HG02763 (cell line): ENCODE data around the gene CRADD.
"Not testable (repeated sequence)": the region's sequence is repeated elsewhere in the genome, so short reads cannot be mapped to it uniquely, and the experiment has no call there.

Experiments used
- ATAC-seq: cut with Tn5 transposase; IDR thresholded peaks from one replicate; pipeline ENCODE4 v1.9.1; 2021; ENCODE audit warnings: mild to moderate bottlenecking, moderate library complexity; ENCODE audit not compliant: unreplicated experiment

Gene CRADD

DNA sequence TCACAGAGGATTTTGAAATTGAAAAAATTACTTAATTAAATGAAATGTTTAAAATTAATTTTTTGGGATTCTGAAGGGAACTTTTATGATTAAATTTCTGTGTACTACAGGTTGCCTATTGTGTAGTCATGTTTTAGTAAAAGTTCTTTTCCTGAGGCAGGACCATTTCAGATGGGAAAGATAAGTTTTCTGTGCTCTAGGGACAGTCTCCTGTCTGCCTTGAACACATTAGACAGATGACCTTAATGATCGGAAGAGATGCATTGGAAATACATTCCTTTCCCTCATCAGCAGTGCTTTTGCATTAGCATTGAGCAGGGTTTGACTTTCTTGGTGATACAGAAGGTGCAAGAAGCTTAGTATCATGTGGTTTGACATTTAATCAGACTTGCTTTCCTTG lies 28.1 kb downstream of the CRADD start:
- no peak for ATAC-seq

DNA sequence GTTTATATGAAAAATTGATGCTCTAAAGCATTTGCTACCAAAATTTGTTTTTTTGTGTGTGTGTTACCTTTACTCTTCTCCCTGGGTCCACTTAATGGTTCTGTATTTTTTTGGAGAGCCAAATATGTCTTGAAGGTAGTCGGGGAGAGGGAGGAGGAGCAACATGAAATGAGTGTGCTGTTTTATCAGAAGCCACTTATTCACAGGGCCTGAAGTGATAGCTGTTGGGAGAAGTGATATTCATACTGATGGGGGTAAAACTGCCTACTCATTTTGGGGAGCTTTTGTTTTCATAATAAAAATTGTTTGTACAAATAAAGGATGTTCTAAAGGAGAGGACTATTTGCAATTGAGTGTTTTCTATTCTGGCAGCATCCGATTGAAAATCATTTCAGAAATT lies 29.2 kb downstream of the CRADD start:
- ATAC-seq: no peak

DNA sequence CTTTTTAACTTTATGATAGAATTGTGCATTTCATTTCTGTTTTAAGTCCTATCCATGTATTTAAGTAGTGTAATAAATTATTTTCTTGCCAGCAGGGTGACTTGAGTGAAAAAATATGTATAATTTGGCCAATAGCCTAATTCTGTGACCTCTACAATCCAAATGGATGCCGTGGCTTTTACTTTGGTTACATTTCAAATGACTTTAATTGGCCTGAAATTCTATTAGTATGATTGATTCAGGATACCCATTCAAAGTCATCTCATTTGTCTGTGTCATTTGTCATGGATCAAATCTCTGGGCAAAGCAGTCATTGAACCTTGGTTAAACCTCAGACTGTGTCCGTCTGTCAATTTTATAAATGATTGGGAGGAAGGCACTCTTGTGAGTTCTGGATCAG lies 29.6 kb downstream of the CRADD start:
- no peak for ATAC-seq

DNA sequence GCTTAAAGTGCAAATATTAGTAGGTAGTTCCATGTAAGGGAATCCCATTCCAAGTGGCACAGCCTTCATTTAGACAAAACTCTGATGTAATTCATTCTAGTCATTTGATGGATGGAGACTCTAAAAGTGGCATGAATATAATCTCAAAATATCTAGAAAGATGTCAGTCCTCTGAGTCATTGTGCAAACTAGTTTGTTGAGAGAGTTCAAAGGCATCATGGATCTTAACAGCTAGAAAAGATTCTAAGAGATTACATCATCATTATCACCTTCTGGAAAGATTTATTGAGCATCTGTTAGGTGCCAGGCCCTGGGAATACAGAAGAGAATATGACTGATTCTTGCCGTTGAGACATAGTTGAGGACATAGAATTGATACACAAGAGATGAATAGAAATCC lies 30.7 kb downstream of the CRADD start:
- no peak for ATAC-seq

DNA sequence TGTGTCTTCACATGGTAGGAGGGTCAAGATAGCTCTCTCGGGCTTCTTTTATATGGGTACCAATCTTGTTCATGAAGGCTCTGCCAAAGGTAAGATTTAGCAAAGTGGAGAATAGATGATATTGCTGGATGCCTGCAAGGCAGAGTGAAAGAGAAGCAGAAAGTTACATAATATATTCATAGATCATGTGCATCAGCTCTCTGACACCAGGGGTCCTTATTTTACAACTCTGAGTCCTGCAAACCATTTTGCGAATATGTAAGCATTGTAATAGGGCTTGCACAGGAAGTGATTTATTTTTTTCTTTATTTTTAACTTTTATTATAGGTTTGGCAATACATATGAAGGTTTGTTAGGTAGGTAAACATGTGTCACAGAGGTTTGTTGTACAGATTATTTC lies 31.8 kb downstream of the CRADD start:
- ATAC-seq: no peak

DNA sequence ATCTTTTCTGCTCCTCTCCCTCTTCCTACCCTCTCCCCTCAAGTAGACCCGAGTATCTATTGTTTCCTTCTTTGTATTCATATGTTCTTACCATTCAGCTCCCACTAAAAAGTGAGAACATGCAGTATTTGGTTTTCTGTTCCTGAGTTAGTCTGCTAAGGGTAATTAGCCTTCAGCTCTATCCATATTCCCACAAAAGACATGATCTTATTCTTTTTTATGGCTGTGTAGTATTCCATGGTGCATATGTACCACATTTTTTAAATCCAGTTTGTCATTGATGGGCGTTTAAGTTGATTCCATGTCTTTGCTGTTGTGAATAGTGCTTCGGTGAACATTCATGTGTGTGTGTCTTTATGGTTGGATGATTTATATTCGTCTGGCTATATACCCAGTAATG lies 32.2 kb downstream of the CRADD start:
- no peak for ATAC-seq

DNA sequence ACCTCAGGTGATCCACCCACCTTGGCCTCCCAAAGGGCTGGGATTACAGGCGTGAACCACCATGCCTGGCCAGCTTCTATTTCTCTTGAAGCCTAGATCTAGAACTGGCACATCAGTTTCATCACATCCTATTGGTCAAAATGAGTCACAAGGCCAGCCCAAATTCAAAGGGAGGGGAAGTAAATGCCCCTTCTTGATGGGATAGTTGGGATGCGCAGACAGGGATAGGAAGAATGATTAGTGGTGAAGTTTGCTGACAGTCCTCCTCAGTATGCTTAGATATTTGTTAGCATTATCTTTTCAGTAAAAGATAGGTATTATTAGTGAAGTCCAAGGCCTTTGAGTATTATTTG lies 33.4 kb downstream of the CRADD start:
- no peak for ATAC-seq

DNA sequence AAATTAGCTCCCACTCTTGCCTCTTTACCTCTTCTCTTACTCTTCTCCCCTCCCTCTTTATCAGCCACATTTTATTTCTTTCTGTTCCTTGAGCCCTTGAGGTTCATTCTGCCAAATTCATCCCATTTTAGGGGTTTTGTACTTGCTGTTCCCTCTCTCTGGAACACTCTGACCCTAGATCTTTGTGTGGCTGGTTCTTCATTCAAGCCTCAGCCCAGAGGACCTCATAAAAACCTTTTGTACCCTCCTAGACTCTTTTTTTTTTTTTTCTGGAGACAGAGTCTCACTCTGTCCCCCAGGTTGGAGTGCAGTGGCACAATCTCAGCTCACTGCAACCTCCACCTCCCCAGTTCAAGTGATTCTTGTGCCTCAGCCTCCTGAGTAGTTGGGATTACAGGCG lies 34.3 kb downstream of the CRADD start:
- not testable (repeated sequence) for ATAC-seq

DNA sequence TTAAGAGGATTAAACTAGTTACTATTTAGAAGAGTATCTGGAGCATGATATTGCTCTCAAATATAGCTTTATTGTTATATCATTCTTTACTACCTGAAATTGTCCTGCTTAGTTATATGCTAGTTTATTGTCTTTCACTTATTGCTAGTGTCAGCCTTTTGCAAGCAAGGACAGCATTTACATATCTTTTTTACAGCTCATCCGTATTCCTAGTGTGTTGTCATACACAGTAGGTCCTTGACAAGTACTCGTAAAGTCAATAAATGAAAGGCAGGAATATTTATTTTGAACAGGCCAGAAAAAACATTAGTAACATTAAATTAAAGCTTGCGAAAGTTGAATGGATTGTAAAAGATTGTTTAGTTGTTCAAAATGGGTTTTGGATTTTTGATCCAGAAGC lies 35.0 kb downstream of the CRADD start:
- no peak for ATAC-seq

DNA sequence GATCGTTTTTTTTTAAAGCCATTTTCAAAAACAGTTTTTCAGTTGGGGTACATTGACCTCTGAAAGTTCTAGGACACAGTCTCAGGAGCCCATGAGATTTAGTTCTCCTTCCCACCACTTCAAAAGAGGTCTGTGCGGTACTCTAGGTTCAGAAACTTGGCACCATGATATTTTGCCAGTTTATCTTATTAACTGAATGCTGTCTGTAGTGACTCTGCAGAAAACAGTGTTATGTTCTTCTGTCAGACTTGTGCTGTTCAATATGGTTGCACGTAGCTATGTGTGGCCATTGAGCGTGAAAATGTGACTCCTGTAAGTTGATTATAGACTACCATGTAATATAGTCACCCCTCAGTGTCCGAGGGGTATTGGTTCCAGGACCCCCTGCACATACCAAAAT lies 35.9 kb downstream of the CRADD start:
- ATAC-seq: no peak

DNA sequence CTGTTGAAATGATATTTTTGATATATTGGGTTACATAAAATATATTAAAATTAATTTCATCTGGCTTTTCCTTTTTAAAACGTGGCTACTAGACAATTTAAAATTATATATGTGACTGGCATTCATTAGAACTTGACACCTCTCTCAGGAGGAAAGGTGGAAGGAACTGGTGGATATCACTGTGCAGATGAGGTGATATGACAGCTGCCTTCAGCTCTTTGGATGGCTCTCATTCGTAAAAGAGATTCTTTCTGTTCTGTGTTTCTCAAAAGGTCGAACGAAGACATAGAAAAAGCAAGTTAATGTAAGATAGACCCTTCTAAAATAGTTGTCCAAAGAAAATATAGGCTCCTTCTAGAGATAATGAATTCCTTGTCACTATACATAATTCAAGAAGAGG lies 36.6 kb downstream of the CRADD start:
- no peak for ATAC-seq

DNA sequence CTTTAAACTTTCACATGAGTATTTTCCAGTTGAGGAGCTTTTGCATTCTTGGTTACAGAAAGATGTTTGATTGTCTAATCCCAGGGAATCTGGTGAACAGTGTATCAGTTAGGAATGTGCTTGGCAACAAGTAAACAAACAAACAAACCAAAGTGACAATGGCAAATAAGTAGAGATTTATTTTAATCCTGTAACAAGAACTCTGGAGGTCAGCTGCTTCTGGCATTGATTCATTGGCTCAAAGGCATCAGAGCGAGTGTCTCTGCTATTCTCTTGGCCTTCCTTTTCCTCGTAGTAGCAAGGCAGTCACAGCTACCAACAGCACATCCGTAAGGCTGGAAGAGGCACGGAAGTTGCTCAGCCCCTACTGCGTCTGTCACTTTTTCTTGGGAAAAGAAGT lies 37.2 kb downstream of the CRADD start:
- no peak for ATAC-seq

DNA sequence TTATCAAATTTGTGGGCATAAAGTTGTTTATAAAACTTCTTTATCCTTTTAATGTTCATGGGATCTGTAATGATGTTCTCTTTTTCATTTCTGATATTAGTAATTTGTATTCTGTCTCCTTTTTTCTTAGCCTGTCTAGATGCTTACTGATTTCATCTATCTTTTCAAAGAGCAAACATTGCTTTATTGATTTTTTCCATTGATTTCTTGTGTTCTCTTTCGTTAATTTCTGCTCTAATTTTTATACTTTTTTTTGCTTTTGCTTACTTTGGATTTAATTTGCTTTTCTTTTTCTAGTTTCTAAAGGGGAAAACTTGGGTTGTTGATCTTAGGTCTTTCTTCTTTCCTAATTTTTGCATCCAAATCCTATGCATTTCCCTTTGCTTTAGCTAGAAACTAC lies 42.5 kb downstream of the CRADD start:
- no peak for ATAC-seq

DNA sequence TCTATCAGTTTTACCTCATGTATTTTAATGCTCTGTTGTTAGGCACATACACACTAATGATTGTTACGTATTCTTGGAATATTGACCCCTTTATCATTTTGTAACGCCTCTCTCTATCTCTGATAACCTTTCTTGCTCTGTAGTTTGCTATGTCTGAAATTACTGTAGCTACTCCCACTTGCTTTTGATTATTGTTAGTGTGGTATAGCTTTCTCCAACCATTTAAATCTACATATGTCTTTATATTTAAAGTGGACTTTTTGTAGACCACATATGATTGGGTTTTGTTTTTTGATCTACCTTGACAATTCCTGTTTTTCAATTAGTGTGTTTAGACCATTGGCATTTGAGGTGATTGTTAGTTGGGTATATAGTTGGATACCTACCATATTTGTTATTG lies 43.4 kb downstream of the CRADD start:
- no peak for ATAC-seq

DNA sequence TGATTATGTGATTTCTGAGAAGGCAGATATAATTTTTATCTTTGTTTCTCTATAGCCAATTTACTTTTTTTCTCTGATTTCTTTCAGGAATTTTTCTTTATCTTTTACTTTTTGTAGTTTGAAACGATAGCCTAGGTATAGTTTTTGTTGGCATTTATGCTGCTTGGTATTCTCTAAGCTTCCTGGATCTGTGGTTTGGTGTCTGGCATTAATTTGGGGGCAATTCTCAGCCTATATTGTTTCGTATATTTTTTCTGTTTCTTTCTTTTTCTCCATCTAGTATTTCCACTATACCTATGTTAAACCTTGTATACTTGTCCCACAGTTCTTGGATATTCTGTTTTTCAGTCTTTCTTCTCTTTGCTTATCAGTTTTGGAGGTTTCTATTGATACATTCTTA lies 45.0 kb downstream of the CRADD start:
- ATAC-seq: no peak

DNA sequence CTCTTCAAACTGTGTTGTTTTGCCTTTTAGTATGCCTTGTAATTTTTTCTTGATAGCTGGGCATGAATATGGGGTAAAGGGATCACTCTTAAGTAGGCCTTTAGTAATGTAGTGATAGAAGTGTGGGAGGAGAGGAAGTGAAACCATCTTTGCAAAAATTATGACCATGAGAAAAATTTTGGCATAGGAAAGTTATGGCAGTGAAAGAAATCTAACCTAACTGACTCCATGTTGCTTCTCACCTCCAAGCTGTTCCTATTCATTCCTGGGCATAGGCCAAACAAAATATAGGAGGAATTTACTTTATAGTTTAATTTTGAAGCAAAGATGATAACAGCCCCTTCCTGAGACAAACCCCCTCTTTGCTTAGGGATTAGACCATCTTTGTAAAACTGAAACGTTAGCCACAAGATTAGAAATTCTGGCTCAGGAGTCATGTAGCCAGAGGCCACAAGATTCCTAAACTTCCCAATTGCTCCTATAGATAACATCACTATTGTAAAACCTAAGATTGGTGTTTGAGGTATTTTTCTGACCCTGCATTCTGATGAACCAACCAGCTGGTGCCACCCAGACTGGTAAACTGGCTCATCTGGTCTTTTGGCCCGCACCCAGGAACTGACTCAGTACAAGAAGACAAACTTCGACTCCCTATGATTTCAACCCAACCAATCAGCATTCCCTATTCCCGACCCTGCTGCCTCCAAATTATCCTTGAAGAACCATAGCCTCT lies 45.8 kb downstream of the CRADD start:
- no peak for ATAC-seq

DNA sequence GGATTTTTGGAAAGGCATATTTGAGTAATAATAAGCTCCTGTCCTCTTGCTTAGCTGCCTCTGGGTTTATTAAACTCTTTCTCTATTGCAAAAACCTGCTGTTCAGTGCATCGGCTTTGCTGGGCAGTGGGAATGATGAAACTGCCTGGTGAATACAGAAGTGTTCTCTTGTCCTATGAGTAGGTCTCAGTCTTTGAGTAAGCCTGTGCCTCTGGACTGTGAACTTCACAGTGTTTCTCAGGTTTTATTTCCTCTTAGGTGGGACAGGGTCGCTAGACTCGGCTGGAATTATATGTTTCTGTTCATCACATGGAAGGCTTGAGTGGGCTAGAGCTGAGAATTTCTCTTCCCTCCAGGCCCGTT lies 46.4 kb downstream of the CRADD start:
- ATAC-seq: no peak

DNA sequence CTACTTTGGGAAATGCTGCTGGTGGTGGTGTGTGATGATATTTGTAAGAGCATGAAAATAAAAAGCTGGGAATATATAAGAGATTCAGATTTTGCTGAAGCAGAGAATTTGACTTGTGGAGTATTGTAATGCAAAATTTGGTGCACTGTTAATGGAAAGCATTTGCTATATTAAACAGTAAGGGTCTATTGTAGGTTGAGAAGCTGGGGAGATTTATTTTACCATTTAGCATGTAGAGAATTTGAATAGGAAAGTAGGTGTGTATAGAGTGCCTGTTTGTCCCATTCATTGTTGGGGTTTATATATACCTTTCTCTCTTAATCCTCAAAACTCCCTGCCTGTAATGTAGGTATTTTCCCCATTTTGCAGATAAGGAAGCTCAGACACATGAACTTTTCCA lies 48.4 kb downstream of the CRADD start:
- ATAC-seq: no peak

DNA sequence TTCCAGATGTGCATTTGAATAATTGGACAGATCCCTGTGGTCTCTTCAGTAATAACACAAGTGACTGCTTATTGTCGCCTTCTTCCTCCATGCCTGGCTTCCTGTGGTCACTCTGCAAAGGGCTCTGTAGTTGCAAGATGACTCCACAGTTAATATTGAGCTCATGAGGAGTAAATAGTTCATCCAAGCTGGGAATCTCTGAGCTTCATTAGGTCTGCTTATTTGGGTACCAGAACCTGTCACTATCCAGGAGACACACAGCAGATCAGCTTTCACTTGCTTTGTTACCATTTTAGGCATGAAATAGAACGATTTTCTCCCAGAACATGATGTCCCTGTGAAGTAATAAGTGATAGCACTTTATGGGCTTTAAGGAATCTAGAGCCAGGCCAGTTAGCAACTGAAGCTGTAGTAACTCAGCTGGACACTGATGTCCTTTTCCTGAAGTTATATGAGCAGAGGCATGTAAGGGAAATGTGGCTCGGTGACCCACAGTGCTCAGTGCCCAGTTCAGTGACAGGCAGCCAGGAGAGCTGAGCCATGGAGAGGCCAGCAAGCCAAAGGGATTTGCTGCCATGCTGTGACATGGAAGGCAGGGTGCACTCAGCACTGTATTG lies 50.1 kb downstream of the CRADD start:
- no peak for ATAC-seq

DNA sequence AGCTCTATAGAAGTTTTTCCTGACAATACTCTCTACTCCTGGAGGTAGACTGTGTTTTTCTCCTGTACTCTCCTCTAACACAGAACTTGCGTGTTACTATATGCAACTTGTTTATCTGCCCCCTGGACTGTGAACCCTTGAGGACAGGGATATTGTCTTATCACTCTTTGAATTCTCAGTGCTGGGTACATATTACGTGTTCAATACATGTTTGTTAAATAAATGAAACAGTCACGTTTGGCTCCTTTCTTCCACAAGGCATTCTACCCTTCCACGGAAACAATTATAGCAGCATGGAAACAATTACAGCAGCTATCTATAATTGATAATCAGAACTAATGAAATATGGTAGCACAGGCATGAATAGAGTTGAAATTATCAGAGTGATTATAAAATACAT lies 50.7 kb downstream of the CRADD start:
- no peak for ATAC-seq

DNA sequence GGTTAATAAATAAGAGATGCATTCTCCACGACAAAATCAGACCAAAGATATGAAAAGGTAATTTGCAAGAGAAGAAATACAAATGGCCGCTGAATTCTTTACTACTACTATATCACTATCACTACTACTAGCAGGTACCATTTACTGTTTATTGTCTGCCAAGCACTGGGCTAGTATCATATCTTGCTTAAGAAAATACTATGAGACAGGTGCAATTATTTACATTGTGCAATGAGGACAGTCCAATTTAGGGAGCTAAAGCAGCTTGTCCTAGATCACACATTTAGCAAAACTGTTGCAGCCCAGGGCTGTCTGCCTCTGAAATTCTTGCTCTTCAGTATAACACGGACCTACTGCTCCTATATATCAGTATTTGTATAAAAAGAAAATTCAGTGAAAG lies 52.8 kb downstream of the CRADD start:
- ATAC-seq: no peak

DNA sequence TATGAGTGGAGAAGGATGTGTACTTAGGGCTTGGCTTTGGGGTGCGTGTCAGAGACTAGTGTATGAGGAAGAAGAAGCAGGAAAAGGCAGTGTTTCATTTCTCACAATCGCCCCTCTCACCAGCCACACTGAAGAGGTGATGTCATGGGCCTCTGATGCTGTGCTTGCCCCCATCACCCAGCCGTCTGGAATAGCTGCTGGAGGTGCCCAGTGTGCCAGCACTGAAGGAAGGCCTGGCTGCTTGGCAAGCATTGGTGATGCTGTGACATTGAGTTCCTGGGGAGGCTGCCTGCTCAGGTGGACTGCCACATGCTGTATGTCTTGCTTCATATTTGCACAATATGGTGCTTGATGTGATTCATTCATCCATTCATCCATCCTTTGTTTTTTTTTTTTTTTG lies 56.2 kb downstream of the CRADD start:
- no peak for ATAC-seq

DNA sequence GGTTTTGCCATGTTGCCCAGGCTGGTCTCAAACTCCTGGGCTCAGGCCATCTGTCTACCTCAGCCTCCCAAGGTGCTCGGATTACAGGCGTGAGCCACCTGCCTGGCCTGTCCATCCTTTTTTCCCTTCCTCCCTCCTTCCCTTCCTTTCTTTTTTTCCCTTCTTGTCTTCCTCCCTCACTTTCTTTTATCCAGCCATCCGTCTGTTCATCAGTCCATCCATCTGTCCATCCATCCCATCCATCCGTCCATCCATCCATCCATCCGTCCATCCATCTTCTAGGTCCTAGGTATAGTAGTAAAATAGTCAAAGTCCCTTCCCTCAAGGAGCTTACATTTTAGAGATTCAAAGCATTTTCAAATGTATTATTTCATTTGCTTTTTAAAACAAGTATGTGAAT lies 56.8 kb downstream of the CRADD start:
- ATAC-seq: no peak
